Stimulated activated CD8-positive, alpha-beta memory T cell treated with anti-CD3 and anti-CD28 coated beads, Interleukin-15, amount 100 ng/mL, for 4 hours (primary cell): ENCODE results near the gene C4A.
"Not testable (repeated sequence)": the region's sequence is repeated elsewhere in the genome, so short reads cannot be mapped to it uniquely, and the experiment has no call there.

Experiments
- DNase-seq, 2 donors: peaks; one replicate each; pipeline ENCODE4 v3.0.0-alpha.2; 2020; ENCODE audit warnings: low read depth in 2 of 2

Gene C4A

DNA sequence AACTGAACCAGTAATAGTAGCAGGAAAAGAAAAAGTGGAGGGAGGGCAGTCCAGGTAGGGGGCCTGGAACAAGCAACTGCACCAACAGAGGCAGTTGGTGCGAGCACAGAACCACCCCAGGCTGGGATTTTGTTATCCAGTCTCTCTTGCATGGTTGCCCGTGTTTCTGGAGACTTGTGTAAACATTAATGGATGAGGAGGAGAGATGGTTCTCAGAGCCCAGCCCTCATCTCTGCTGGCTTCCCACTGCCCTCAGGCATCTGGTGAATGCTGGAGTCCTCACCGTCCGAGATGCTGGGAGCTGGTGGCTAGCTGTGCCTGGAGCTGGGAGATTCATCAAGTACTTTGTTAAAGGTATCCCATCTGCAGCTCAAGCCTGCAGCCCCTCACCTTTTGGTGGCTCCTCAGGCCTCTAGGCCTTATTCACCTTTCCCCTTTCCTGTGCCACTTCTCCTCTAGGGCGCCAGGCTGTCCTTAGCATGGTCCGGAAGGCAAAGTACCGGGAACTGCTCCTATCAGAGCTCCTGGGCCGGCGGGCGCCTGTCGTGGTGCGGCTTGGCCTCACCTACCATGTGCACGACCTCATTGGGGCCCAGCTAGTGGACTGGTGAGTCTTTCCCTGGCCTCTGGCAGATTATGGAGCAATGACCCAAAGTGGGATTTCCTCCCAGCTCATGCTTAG is 1.5 kb upstream of the C4A start:
- not testable (repeated sequence) for DNase-seq

DNA sequence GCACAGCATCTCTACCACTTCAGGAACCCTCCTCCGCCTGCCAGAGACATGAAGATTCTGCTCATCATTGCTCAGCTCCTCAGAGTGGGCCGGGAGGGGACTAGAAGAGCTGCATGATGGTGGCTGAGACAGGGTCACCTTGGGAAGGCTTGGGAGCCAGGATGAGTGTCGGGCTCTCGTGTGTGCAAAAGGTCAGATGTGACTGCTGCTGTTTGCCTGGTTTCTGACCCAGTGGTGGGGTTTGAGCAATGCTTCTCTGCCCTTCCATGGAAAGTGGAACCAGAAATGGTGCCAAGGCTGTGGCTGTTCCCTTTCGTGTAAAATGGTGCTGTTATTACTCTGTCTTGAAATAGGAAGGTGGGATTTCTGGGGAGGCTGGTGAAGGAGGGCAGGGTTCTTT is 859 bp upstream of the C4A start:
- DNase-seq: not testable (repeated sequence)

DNA sequence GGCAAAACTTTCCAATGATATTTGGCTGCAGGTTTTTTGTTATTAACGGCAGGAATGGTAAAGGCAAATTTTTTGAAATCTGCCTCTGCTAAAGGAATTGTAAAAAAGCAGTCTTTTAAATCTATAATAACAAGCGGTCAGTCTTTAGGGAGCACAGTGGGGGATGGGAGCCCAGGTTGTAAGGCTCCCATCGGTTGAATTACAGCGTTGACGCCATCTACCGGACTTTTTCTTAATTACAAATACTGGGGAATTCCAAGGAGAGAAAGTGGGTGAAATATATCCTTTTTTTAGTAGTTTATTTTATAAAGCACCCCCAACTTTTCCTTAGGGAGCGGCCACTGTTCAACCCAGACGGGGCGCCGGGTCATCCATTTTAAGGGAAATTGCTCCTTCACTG is 7.5 kb downstream of the C4A start:
- not testable (repeated sequence) for DNase-seq

DNA sequence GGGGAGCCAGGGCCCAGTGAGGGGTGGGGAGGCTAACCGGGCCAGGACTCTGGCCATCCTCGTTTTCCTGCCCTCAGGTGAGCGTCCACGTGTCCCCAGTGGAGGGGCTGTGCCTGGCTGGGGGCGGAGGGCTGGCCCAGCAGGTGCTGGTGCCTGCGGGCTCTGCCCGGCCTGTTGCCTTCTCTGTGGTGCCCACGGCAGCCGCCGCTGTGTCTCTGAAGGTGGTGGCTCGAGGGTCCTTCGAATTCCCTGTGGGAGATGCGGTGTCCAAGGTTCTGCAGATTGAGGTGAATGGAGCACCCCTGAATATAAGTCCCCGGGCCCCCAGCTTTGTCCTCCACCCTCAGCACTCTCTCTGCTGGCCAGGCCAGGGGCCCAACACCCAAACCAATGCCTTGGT is 12.6 kb downstream of the C4A start:
- DNase-seq: not testable (repeated sequence)

DNA sequence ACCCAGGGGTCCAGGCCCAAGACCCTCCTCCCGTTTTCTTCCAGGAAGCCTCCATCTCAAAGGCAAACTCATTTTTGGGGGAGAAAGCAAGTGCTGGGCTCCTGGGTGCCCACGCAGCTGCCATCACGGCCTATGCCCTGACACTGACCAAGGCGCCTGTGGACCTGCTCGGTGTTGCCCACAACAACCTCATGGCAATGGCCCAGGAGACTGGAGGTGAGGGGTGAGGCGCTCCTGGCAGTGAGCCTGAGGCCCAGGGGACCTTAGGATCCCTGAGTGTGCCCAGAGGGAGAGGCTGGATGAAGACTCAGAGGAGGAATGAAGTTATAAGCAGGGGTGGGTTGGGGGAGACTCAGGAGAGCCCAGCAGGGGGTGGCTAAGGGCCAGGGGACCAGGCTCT is 14.5 kb downstream of the C4A start:
- not testable (repeated sequence) for DNase-seq

DNA sequence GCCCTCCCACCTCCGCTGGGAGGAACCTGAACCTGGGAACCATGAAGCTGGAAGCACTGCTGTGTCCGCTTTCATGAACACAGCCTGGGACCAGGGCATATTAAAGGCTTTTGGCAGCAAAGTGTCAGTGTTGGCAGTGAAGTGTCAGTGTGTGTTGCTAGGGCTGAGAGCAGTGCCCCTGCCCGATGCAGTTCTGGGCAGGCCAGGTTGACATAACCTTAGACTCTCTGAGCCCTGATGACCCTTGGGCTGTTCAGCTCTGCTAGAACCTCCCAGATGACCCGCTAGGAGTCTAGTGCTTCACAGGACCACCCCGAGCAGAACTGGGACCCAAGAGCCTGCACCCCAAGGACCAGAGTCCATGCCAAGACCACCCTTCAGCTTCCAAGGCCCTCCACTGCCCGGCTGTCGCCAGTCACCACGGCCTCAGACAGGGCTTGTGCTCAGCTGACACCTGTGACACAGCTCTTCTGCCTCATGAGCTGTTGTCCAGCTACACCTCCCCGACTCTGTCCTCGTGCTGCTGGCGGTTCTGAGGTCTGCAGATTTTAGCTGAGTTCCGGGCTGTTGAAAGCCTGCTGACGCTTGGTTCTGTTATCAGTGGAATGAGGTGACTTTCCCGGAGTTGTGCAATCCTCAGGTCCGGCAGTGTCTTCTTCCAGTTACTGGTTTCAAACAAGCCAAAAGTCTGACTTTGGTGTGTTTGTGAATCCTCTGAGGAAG is 20.9 kb downstream of the C4A start:
- not testable (repeated sequence) for DNase-seq

DNA sequence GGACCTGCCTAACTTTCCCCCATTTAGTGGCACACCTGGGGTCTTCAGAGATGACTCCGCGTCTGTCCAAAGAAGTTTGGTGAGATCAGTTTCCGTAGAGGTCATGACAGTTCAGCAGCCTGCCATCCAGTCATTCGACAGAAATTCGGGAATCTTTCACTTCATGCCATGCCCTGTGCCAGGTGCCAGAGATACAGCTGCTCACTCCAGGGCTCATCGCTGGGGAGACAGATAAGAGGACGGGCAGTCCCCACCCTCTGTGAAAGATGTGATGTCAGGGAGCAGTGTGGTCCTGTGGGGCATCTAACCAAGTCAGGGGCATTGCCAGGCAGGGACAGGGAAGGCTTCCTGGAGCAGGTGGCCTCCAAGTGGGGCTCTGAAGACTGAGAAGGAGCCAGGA is 21.4 kb downstream of the C4A start:
- DNase-seq: not testable (repeated sequence)

DNA sequence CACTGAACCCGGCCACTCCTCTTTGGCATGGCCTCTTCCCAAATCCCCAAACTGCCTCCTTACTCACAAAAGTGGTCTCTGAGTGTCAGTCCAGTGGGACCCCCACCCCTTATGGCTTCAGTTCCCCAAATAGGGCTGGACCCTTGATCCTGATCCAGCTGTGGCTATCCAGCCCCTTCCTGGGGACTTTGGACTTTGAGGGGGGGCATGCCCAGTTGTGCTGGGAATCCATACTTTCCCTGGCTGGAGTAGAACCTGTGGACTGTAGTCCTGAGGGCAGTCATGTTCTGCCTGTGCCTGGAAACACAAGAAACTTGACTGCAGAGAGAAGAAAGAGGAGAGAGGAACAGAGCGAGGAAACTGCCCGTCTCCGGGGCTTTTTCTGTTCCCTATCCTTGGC is 22.5 kb downstream of the C4A start:
- not testable (repeated sequence) for DNase-seq

DNA sequence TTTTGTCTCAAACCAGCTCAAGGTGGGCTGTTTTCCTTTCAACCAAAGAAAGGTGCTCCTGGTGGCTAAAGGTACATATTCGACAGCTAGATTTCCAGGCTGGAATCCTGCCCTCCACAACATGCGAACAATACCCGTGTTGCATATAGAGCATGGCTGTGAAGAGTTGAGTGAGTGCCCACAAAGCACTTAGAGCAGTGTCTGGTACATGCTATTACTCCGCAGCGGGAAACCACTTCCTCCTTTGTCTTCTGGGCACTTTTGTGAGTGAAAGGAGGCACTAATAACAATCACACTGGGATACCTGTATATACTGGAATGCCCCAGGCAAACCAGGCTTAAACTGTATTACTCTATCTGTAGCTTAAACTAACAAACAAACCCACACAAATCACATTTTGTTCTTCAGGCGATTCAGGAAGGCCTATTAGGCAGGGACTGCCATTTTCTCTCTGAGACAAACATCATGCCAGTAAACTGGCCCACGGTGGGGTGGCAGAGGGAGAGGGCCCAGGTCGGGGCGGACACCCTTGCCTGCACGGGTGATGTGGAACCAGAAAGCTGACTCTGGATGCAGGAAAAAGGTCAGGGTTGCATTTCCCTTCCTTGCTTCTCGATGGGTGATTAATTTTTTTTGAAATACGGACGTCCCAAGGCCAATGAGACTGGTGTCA is 23.1 kb downstream of the C4A start:
- not testable (repeated sequence) for DNase-seq

DNA sequence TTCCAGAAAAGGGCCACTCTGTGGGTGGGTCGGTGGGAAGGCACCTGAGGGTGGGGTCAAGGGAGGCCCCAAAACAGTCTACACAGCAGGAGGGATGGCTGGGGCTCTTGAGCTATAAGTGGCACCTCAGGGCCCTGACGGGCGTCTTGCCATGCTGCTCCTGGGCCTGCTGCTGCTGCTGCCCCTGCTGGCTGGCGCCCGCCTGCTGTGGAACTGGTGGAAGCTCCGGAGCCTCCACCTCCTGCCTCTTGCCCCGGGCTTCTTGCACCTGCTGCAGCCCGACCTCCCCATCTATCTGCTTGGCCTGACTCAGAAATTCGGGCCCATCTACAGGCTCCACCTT is 23.7 kb downstream of the C4A start:
- not testable (repeated sequence) for DNase-seq

DNA sequence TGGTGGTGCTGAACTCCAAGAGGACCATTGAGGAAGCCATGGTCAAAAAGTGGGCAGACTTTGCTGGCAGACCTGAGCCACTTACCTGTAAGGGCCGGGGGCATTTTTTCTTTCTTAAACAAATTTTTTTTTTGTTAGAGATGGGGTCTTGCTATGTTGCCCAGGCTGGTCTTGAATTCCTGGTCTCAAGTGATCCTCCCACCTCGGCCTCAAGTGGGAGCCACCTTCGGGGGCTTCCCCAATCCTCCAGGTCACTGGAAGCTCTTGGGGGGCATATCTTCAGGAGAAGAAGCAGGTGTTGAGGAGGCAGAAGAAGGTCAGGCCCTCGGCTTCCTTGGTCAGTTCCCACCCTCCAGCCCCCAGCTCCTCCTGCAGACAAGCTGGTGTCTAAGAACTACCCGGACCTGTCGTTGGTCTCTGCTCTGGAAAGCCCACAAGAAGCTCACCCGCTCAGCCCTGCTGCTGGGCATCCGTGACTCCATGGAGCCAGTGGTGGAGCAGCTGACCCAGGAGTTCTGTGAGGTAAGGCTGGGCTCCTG is 24.2 kb downstream of the C4A start:
- DNase-seq: not testable (repeated sequence)

DNA sequence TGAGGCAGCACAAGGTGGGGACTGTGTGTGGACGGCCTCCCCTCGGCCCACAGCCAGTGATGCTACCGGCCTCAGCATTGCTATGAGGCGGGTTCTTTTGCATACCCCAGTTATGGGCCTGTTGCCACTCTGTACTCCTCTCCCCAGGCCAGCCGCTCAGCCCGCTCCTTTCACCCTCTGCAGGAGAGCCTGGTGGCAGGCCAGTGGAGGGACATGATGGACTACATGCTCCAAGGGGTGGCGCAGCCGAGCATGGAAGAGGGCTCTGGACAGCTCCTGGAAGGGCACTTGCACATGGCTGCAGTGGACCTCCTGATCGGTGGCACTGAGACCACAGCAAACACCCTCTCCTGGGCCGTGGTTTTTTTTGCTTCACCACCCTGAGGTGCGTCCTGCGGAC is 25.2 kb downstream of the C4A start:
- not testable (repeated sequence) for DNase-seq

DNA sequence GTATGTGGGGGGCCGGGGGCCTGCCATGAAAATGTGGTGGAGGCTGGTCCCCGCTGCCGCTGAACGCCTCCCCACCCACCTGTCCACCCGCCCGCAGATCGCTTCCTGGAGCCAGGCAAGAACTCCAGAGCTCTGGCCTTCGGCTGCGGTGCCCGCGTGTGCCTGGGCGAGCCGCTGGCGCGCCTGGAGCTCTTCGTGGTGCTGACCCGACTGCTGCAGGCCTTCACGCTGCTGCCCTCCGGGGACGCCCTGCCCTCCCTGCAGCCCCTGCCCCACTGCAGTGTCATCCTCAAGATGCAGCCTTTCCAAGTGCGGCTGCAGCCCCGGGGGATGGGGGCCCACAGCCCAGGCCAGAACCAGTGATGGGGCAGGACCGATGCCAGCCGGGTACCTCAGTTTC is 26.2 kb downstream of the C4A start:
- not testable (repeated sequence) for DNase-seq

DNA sequence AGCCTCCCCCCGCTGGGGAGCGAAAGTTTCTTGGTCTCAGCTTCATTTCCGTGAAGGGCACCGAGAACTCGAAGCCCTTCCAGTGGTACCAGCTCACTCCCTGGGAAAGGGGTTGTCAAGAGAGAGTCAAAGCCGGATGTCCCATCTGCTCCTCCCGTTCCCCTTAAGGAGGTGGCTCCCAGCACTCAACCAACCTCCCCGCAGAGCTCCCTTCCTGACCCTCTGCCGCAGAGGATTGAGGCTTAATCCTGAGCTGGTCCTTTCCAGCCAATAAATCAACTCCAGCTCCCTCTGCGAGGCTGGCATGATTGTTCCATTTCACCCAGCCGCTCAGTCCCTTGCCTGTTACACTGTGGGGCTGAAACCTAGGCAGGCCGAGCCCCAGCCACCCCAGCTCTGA is 26.8 kb downstream of the C4A start:
- not testable (repeated sequence) for DNase-seq

DNA sequence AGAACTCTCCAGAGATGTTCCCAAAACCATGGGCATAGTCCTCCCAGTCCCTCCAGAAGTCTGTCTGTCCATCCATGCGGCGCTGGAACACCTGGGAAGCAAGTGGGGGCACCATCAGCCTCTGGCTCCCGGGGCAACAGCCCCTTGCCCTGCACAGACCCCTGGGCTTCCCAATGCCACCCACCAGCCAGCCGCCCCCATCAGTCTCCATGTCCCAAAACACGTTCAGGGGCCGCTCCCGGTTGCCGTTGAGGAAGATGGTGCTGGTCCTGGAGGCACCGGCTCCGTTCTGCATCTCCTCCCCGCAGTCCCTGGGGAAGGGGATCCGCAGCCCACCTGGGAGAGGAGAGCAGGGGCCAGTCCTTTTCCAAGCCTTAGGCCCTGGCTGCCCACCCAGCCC is 27.7 kb downstream of the C4A start:
- not testable (repeated sequence) for DNase-seq

DNA sequence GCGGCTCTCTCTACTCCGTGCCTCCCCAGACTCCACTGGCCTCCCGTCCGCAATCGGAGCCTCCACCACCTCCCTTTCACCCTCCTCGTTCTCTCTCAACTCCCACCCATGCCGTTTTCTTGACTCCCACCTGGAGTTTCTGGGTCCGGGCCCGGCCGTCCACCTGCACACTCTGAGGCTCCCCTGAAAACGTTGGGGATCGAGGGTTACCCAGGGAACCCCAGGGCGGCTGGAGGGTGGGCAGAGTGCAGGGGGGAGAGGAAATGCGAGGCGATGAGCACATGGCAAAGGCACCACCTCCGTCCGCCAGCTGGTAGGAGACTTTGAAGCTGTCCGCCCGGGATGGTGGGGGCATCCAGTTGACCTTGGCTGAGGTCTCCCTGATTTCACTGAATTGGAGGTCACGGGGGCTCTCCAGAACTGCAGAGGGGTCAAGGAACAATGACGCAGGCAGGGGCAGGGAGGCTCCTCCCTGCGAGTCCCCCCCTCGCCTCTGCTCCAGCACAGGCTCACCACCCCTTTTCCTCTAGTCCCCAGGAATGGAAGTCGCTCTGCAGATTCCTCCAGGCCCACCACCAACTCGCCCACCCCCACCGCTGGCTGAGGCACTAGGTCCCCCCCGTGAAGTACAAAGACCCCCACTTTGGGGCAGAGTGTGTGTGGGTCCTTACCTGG is 29.1 kb downstream of the C4A start:
- not testable (repeated sequence) for DNase-seq

DNA sequence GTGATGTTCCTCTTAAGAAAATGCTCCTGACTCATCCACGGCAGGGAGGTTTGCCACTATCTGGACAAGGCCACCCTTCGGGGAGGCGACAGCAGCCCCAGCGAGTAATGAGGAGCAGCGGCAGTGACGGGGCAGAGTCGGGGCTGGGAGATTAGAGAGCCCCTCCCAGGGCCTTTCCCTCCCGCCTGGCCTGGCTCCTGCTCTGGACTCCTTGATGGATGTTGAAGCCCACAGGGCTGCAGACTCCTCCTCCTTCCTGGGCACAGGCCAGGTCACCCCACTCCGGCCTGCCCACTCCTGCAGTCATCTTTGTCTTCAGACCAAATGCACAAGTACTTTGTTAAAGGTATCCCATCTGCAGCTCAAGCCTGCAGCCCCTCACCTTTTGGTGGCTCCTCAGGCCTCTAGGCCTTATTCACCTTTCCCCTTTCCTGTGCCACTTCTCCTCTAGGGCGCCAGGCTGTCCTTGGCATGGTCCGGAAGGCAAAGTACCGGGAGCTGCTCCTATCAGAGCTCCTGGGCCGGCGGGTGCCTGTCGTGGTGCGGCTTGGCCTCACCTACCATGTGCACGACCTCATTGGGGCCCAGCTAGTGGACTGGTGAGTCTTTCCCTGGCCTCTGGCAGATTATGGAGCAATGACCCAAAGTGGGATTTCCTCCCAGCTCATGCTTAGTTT is 31.2 kb downstream of the C4A start:
- not testable (repeated sequence) for DNase-seq

DNA sequence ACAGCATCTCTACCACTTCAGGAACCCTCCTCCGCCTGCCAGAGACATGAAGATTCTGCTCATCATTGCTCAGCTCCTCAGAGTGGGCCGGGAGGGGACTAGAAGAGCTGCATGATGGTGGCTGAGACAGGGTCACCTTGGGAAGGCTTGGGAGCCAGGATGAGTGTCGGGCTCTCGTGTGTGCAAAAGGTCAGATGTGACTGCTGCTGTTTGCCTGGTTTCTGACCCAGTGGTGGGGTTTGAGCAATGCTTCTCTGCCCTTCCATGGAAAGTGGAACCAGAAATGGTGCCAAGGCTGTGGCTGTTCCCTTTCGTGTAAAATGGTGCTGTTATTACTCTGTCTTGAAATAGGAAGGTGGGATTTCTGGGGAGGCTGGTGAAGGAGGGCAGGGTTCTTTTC is 31.9 kb downstream of the C4A start:
- not testable (repeated sequence) for DNase-seq

DNA sequence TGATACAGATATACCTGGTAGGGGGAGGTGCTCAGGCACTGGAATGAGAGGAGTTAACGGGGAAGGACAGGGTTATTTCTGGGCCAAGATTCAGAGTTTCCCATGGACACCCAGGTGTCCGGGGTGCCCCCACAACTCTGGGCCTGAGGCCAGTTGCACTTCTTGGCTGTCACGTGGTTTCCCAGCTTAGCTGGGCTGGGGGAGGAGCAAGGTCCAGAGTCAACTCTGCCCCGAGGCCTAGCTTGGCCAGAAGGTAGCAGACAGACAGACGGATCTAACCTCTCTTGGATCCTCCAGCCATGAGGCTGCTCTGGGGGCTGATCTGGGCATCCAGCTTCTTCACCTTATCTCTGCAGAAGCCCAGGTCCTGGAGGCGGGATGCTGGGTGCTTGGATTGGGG is 32.7 kb downstream of the C4A start, which contains the start of gene C4B:
Gene C4B (plus strand): TSS at position 249 of the 400 bp plus-strand sequence. CDS start 51 bp downstream, at position 300.
- not testable (repeated sequence) for DNase-seq

DNA sequence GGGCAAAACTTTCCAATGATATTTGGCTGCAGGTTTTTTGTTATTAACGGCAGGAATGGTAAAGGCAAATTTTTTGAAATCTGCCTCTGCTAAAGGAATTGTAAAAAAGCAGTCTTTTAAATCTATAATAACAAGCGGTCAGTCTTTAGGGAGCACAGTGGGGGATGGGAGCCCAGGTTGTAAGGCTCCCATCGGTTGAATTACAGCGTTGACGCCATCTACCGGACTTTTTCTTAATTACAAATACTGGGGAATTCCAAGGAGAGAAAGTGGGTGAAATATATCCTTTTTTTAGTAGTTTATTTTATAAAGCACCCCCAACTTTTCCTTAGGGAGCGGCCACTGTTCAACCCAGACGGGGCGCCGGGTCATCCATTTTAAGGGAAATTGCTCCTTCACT is 40.2 kb downstream of the C4A start:
- not testable (repeated sequence) for DNase-seq

DNA sequence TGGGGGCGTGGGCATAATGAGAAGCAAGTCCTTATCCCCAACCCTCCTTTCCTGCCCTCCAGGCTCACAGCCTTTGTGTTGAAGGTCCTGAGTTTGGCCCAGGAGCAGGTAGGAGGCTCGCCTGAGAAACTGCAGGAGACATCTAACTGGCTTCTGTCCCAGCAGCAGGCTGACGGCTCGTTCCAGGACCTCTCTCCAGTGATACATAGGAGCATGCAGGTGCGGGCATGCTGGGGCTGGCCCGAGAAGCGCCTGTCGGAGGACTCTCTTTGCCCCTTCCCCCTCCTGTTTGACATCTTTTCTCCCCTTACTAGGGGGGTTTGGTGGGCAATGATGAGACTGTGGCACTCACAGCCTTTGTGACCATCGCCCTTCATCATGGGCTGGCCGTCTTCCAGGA is 46.8 kb downstream of the C4A start:
- not testable (repeated sequence) for DNase-seq
